Epithelial cell of esophagus (primary cell): ENCODE measurements around the gene ANXA10.
"Not testable (repeated sequence)": the region's sequence is repeated elsewhere in the genome, so short reads cannot be mapped to it uniquely, and the experiment has no call there.

Experiments
- DNase-seq: peaks from one replicate; pipeline ENCODE4 v3.0.0; 2010; ENCODE audit warnings: low read depth
- H3K4me3 ChIP-seq: 2 replicates; pipeline ENCODE4 v1.5.1; 2011; ENCODE audit warnings: mild to moderate bottlenecking, low read length, control low read depth
- TF ChIP-seq, protein P1 (sequence below): IDR thresholded peaks from 2 replicates; pipeline ENCODE4 v1.5.1; 2011; ENCODE audit warnings: low read depth, mild to moderate bottlenecking, low read length, control low read depth, inconsistent platforms; ENCODE audit not compliant: insufficient read depth; ENCODE audit errors: missing control alignments

ANXA10 gene

DNA sequence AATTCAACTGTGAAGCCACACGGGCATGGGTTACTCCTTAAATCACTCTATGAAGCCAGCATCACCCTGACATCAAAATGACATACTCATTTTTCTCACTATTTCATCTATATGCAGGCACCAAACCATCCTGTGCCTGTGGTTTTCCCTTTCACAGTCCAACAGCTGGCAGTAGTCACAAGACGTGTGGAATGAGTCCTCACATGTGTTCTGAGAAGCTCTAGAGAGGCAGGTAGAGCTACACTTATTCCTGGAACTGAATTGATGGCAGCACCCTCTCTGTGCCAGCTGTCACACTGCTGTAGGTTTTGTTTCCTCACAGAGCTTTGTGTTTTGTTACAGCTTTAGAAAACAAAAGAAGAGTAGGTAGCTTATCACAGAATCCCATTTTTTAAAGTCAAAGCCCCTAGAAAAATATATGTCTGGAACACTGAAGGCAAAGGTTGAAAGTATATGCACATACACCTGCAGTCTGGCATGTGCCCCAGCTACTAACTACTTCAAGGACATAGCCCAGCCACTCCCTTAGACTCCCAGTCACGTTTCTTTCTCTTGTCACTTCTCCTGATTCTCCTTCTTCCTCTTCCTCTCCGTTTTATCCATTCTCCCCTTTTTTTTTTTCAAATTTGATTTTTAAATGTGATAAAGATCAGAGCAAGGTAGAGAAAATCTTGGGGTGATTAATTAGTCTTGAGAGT is 107.1 kb downstream of the ANXA10 start:
- no peak for DNase-seq
- H3K4me3 ChIP-seq, result no peak overlapping the region
- TF ChIP-seq, protein P1, sequence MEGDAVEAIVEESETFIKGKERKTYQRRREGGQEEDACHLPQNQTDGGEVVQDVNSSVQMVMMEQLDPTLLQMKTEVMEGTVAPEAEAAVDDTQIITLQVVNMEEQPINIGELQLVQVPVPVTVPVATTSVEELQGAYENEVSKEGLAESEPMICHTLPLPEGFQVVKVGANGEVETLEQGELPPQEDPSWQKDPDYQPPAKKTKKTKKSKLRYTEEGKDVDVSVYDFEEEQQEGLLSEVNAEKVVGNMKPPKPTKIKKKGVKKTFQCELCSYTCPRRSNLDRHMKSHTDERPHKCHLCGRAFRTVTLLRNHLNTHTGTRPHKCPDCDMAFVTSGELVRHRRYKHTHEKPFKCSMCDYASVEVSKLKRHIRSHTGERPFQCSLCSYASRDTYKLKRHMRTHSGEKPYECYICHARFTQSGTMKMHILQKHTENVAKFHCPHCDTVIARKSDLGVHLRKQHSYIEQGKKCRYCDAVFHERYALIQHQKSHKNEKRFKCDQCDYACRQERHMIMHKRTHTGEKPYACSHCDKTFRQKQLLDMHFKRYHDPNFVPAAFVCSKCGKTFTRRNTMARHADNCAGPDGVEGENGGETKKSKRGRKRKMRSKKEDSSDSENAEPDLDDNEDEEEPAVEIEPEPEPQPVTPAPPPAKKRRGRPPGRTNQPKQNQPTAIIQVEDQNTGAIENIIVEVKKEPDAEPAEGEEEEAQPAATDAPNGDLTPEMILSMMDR, result no peak

DNA sequence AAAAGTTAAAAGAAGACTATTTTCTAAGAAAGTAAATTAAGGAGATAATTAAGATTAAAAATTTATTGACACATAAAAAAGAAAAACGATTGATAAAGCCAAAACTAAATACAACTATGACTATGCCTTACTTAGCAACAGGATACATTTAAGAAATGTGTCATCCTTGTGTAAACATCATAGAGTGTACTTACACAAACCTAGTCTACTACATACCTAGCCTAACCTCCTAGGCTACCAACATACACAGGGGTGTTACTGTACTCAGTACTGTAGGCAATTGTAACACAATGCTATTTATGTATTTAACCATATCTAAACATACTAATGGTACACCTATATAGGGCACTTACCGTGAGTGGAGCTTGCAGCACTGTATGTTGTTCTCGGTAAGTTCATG is 108.3 kb downstream of the ANXA10 start:
- no peak overlapping the region for H3K4me3 ChIP-seq
- DNase-seq, result peak; percentile 74
- TF ChIP-seq, protein P1, result no peak

DNA sequence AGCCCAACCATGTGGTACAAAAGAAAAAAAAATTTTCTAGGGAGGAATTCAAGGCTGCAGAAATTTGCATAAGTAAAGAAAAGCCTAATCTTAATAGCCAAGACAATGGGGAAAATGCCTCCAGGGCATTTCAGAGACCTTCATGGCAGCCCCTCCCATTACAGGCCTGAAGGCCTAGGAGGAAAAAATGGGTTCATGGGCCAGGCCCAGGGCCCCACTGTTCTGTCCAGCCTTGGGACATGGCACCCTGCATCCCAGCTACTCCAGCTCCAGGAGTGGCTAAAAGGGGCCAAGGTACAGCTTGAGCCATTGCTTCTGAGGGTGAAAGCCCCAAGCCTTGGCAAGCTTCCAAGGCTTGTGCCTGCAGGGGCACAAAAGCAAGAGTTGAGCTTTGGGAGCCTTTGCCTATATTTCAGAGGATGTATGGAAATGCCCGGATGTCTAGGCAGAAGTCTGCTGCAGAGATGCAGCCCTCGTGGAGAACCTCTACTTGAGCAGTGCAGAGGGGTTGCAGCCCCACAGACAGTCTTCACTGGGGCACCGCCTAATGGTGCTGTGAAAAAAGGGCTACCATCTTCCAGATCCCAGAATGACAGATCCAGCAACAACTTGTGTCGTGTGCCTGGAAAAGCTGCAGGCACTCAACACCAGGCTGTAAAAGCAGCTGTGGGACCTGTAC is 111.0 kb downstream of the ANXA10 start:
- H3K4me3 ChIP-seq, result no peak overlapping the region
- no peak for DNase-seq
- TF ChIP-seq, protein P1, result no peak

DNA sequence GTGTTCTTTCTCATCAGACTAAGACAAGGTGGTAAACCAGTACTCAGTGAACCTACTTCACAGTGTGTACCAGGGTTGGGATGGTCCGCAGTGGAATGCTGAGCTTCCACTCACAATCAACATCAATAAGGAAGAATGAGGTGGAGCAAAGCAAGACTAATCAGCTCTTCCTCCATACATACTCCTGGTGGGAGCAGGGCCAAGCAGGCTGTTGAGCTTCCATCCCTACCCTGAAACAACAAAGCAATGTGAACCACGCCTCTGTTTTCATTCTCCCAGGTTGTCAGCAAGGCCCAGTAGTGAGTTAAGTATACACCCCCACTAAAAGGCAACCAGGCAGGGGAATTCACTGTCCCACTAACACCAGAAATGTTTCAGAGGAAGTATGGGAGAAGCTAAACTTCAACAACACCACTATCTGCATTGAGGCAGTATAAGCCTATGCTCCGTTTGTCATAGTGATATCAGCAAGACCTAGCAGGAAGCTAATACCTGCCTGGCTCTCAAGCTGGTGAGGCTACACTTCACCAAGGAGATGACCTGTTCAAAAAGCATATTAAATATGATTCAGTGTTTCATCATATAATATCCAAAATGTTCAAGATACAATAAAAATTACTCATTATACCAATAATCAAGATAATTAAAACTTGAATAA is 116.7 kb downstream of the ANXA10 start:
- no peak overlapping the region for H3K4me3 ChIP-seq
- DNase-seq, result no peak
- TF ChIP-seq, protein P1, result no peak

DNA sequence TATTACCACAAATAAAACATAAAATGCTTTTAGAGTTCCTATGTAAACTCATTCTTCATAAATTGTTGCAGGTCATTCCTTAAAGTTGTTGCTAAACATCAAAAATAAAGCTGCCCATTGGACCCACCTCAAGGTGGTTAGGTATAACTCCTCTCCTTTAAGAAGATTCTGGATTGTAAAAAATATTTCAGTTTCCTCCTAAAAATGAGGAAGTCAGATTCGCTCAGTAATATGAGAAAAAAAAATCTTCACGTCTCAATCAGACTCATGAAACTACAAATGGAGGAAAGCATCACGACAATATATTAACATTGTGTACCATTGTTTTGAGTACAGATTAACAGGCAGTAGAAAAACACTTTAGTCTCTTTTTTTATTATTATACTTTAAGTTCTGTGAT is 120.3 kb downstream of the ANXA10 start:
- no peak overlapping the region for H3K4me3 ChIP-seq
- TF ChIP-seq, protein P1, result no peak
- DNase-seq, result no peak

DNA sequence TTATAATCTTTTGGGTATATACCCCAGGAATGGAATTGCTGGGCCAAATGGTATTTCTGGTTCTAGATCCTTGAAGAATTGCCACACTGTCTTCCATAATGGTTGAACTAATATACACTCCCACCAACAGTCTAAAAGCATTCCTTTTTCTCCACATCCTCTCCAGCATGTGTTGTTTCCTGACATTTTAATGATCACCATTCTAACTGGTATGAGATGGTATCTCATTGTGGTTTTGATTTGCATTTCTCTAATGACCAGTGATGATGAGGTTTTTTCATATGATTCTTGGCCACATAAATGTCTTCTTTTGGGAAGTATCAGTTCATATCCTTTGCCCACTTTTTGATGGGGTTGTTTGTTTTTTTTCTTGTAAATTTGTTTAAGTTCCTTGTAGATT is 121.2 kb downstream of the ANXA10 start:
- not testable (repeated sequence) for DNase-seq, H3K4me3 ChIP-seq

DNA sequence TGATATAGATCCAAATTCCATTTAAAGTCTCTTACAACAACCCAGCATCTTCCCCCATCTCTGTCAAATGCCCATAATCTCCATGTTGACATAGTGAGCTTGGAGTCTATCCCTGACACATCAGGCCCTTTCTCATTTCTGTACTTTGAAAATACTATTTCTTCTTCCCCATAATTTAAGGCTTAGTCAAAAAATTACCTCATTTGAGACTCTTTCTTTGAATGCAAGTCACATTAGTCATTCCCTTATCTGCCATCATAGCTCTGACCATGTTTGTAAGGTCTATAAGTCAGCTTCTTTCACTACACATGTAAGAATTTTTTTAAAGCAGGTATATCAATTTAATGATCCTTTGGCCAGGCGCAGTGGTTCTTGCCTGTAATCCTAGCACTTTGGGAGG is 126.3 kb downstream of the ANXA10 start:
- H3K4me3 ChIP-seq, result no peak overlapping the region
- peak; percentile 80 for DNase-seq
- TF ChIP-seq, protein P1, result no peak
